NCI-H2196 (cell line): Measurements from ENCODE around the gene NR0B1.
A peak's percentile ranks its signal among the peaks of the same experiment; 100 is the strongest.

ENCODE experiments used
- DNase-seq: peaks from one replicate; lab custom pipeline; 2025; ENCODE audit not compliant: unreplicated experiment; lab: John Stamatoyannopoulos, UW

Gene NR0B1

GRCh38 chrX:30275498-30275897 is 33.7 kb downstream of the NR0B1 start:
- peak; percentile 18 for DNase-seq

GRCh38 chrX:30270639-30271038 is 38.6 kb downstream of the NR0B1 start:
- no peak for DNase-seq

- DNase-seq, result no peak
These were observed 46.4 kb downstream of the NR0B1 start for GRCh38 chrX:30262763-30263162.

GRCh38 chrX:30261012-30261411 is 48.2 kb downstream of the NR0B1 start:
- no peak for DNase-seq

GRCh38 chrX:30259927-30260326 is 49.3 kb downstream of the NR0B1 start:
- DNase-seq, result no peak
